ENCODE data around the gene BBS10.

- no peak for TF ChIP-seq POLR2A (IDR thresholded peaks at IDR 0.05)
- TF ChIP-seq CTCF (IDR thresholded peaks at IDR 0.05) = no peak
These were observed 29.2 kb downstream of the BBS10 start for GRCh38 chr12:76318773-76319594.

Data from uterus (tissue), 2 donors.